ENCODE results near the gene KCNJ12.

Gene KCNJ12

GRCh38 chr17:21369395-21369794, 6.8 kb upstream of the KCNJ12 start:
- DNase-seq: no peak

GRCh38 chr17:21370430-21370829, 5.7 kb upstream of the KCNJ12 start:
- no peak for DNase-seq

- DNase-seq: no peak
Measured at GRCh38 chr17:21371511-21372081, 4.6 kb upstream of the KCNJ12 start.

GRCh38 chr17:21372256-21372954, 3.8 kb upstream of the KCNJ12 start:
- no peak for DNase-seq

- no peak for DNase-seq
Measured at GRCh38 chr17:21373036-21373435, 3.1 kb upstream of the KCNJ12 start.

- no peak for DNase-seq
Measured at GRCh38 chr17:21373696-21374440, 2.3 kb upstream of the KCNJ12 start.

- DNase-seq: no peak
Measured at GRCh38 chr17:21374441-21375161, 1.6 kb upstream of the KCNJ12 start.

- no peak for DNase-seq
Measured at GRCh38 chr17:21375162-21375560, 996 bp upstream of the KCNJ12 start.

GRCh38 chr17:21375757-21376080, 438 bp upstream of the KCNJ12 start:
- DNase-seq: no peak

- DNase-seq: peak; percentile 14
Measured at GRCh38 chr17:21376759-21377690, 868 bp downstream of the KCNJ12 start.

GRCh38 chr17:21377705-21378396, 1.7 kb downstream of the KCNJ12 start:
- DNase-seq: no peak

GRCh38 chr17:21378553-21378952, 2.4 kb downstream of the KCNJ12 start:
- DNase-seq: no peak

GRCh38 chr17:21379080-21379711, 3.0 kb downstream of the KCNJ12 start:
- no peak for DNase-seq

- no peak for DNase-seq
Measured at GRCh38 chr17:21380659-21381058, 4.5 kb downstream of the KCNJ12 start.

- no peak for DNase-seq
Measured at GRCh38 chr17:21381076-21381706, 5.0 kb downstream of the KCNJ12 start.

GRCh38 chr17:21382560-21383495, 6.7 kb downstream of the KCNJ12 start:
- DNase-seq: no peak

- no peak for DNase-seq
Measured at GRCh38 chr17:21385281-21385845, 9.2 kb downstream of the KCNJ12 start.

- DNase-seq: no peak
Measured at GRCh38 chr17:21387616-21388015, 11.5 kb downstream of the KCNJ12 start.

- no peak for DNase-seq
Measured at GRCh38 chr17:21388066-21388465, 11.9 kb downstream of the KCNJ12 start.

Measured in NCI-H748 treated with DMSO at 0.1 percent for 48 hours (cell line).